Prostate gland (tissue), 2 donors: ENCODE measurements around the gene ZNF22. TPM values are rescaled to one million over a fixed set of nuclear protein-coding genes. Genes with fewer than 3 reads are reported as not detected.

Experiments used
- DNase-seq: peaks from one replicate; pipeline ENCODE4 v3.0.0-alpha.2; 2019; ENCODE audit warnings: low spot score
- H3K27ac ChIP-seq, 2 donors: fragments of 200-600 bp; sonication (generic); 2 replicates each; pipeline ENCODE4 v1.5.1; 2017 to 2019
- H3K27me3 ChIP-seq: fragments of 200-600 bp; sonication (generic); replicated peaks from 2 replicates; pipeline ENCODE4 v1.5.1; 2019; ENCODE audit not compliant: insufficient read depth
- H3K36me3 ChIP-seq, 2 donors: fragments of 200-600 bp; sonication (generic); 1 replicate in 1 of 2; 2 replicates in 1 of 2; pipeline versions ENCODE4 v1.5.1 to v1.8.1; 2017 to 2019
- H3K4me1 ChIP-seq: fragments of 200-600 bp; sonication (generic); replicated peaks from 2 replicates; pipeline ENCODE4 v1.5.1; 2019
- H3K4me3 ChIP-seq, 2 donors: fragments of 200-600 bp; sonication (generic); 2 replicates each; pipeline ENCODE4 v1.5.1; 2017 to 2019
- H3K9me3 ChIP-seq: fragments of 200-600 bp; sonication (generic); 2 replicates; pipeline ENCODE4 v1.5.1; 2017
- POLR2A ChIP-seq: fragments of 450-650 bp; IDR thresholded peaks from one replicate; pipeline ENCODE4 v1.6.1; 2016; ENCODE audit warnings: antibody characterized with exemption, mild to moderate bottlenecking
- POLR2AphosphoS5 ChIP-seq: sonication (generic); formaldehyde crosslinking; IDR thresholded peaks from one replicate; pipeline ENCODE4 v1.6.1; 2017; ENCODE audit warnings: antibody characterized with exemption
- WGBS: methylation state at CpG from one replicate; pipeline ENCODE4 v1.1.5; 2018; 5-methylcytosine and 5-hydroxymethylcytosine counted together
- intact Hi-C: fragments of 100-400 bp; cut with DNase I; formaldehyde crosslinking; loops from one replicate; pipeline ENCODE4 v1.14.2; 2022
- total RNA-seq, 2 donors: library from RNA; depleted of rRNA; stranded (reverse); fragments of >200 nt; gene quantifications; one replicate each; pipeline ENCODE4 v1.1.0, GENCODE V29; 2016
- TF ChIP-seq, protein P1 (sequence below), 4 experiments: fragments of 200-600 bp in 2 of 4; fragments of 450-650 bp in 2 of 4; sonication (generic) in 2 of 4; IDR thresholded peaks; 1 replicate in 3 of 4; 2 replicates in 1 of 4; pipeline ENCODE4 v1.5.1; 2016 to 2019; ENCODE audit warnings: antibody characterized with exemption in 4 of 4, mild to moderate bottlenecking in 2 of 4, moderate library complexity in 2 of 4

Gene ZNF22
- total RNA-seq, 2 donors from 2014 or later, result 15.8 to 24.2 TPM

DNA sequence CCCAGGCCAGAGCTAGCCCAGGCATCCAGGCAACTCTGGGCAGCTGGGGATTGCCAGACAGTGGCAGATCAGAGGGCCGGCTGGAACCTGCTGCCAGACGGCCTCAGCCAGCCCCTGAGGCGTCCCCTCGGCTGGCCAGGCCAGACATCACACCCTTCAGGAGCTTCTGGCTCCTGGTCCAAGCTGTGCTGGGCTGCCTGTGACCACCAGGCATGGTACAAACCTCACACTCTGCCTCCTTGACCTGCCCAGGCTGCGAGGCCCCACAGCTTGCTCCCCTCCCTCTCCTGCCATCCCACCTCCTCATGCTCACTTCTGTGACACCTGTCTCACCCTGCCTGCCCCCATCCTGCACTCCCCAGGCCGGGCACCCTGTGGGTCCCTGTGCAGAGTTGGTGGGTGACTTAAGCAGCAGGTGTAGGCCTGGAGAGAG lies 27.8 kb upstream of the ZNF22 start:
- WGBS, result 80% methylated on average over 6 of the region's 6 CpGs
- no peak for DNase-seq
- Histone ChIP-seq H3K9me3 (no peaks in the 10 kb centered on the region), H3K27me3 (no peaks in the 10 kb centered on the region), H3K27ac (no peak overlapping the region), H3K36me3 (no peaks in the 10 kb centered on the region), H3K4me1 (no peaks in the 10 kb centered on the region), H3K4me3 (no peak overlapping the region)
- TF ChIP-seq POLR2A, result no peak
- TF ChIP-seq POLR2AphosphoS5, result no peak
- TF ChIP-seq, protein P1, sequence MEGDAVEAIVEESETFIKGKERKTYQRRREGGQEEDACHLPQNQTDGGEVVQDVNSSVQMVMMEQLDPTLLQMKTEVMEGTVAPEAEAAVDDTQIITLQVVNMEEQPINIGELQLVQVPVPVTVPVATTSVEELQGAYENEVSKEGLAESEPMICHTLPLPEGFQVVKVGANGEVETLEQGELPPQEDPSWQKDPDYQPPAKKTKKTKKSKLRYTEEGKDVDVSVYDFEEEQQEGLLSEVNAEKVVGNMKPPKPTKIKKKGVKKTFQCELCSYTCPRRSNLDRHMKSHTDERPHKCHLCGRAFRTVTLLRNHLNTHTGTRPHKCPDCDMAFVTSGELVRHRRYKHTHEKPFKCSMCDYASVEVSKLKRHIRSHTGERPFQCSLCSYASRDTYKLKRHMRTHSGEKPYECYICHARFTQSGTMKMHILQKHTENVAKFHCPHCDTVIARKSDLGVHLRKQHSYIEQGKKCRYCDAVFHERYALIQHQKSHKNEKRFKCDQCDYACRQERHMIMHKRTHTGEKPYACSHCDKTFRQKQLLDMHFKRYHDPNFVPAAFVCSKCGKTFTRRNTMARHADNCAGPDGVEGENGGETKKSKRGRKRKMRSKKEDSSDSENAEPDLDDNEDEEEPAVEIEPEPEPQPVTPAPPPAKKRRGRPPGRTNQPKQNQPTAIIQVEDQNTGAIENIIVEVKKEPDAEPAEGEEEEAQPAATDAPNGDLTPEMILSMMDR (IDR thresholded peaks at IDR 0.05), result no peak
- intact Hi-C loops, result loop anchor here (10.0 kb wide), 1 partner anchor 1298 kb away; no protein-coding TSS in a partner anchor

DNA sequence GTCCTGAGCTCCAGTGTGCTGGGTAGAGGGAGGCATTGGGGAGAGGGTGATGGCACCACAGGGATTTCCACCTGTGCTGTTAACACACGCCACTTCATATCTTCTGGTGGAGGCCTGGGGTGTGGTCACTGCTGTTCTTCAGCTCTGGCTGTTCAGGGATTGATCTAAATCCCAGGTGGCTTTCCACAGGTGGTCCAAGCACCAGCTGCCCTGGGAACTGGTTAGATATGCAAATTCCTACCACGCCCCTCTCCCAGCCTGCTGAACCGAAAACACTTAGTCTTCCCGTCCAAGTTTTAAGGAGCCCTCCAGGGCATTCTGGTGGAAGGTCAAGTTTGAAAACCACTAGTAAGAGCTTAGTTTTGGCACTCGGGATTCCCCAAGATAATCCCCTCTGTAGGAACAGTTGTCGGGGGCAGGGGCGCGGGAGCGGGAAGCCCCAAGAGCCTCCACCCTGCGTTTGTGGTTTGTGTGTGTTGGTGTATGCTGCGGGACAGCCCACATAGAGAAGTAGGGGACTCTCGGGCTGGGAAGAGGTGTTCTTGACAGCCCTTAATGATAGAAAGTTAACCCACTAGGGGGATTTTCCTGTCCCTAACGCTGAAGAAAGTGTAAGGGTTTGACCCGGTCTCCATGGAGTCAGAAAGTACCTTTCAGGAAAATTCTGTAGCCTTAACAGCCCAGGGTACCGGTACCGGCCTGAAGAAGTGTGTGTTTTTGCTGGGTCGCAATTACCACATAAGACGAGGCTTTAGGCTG lies 27.2 kb upstream of the ZNF22 start:
- Histone ChIP-seq H3K4me3 (no peak overlapping the region), H3K36me3 (no peaks in the 10 kb centered on the region), H3K9me3 (no peaks in the 10 kb centered on the region), H3K27me3 (no peaks in the 10 kb centered on the region), H3K4me1 (no peaks in the 10 kb centered on the region), H3K27ac (peak overlapping the region in 1 of 2 donors; percentile 73)
- intact Hi-C loops, result loop anchor here (2.0 to 10.0 kb wide), 4 partner anchors 15 to 1299 kb away; partner anchors contain the start of gene RASSF4
- no peak for DNase-seq
- TF ChIP-seq POLR2A (no peak), POLR2AphosphoS5 (no peak)
- TF ChIP-seq, protein P1 (IDR thresholded peaks at IDR 0.05), result no peak
- 84% methylated on average over 17 of the region's 18 CpGs for WGBS

DNA sequence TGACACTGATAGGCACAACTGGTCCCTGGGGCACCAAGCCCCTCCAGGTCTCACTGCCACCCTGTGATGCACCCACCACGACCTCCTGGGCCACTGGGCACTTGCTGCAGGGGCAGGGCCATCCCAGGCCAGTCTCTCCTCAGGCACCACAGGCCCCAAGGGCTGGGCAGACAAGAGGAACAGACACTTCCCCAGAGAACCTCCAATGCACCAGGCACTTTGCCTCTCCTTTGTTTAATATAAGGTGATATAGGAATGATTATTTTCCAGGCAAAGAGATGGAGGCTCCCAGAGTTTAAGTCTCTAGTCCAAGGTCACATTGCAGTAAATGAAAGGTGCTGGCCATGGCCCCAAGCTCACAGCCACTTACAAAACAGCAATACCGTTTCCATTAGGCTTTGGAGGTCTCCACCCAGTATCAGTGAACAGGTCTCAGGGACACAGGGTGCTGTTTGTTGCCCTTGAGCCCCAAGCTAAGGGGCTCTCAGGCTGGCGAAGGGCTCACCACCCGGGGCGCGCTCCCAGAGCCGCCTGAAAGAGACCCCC lies 26.6 kb upstream of the ZNF22 start:
- H3K36me3 ChIP-seq, result no peaks in the 10 kb centered on the region
- peak overlapping the region; percentile 31 to 33 for H3K4me3 ChIP-seq
- TF ChIP-seq POLR2A, result no peak
- TF ChIP-seq POLR2AphosphoS5, result no peak
- TF ChIP-seq, protein P1 (IDR thresholded peaks at IDR 0.05), result no peak
- no peak for DNase-seq
- peaks cover 4% of the 10 kb centered on the region for H3K4me1 ChIP-seq
- H3K27ac ChIP-seq, result peak overlapping the region; percentile 71 to 73
- H3K27me3 ChIP-seq, result no peaks in the 10 kb centered on the region
- no peaks in the 10 kb centered on the region for H3K9me3 ChIP-seq
- 26% methylated on average over 6 of the region's 7 CpGs for WGBS
- intact Hi-C loops, result loop anchor here (2.0 to 10.0 kb wide), 4 partner anchors 15 to 1299 kb away; partner anchors contain the start of gene RASSF4

DNA sequence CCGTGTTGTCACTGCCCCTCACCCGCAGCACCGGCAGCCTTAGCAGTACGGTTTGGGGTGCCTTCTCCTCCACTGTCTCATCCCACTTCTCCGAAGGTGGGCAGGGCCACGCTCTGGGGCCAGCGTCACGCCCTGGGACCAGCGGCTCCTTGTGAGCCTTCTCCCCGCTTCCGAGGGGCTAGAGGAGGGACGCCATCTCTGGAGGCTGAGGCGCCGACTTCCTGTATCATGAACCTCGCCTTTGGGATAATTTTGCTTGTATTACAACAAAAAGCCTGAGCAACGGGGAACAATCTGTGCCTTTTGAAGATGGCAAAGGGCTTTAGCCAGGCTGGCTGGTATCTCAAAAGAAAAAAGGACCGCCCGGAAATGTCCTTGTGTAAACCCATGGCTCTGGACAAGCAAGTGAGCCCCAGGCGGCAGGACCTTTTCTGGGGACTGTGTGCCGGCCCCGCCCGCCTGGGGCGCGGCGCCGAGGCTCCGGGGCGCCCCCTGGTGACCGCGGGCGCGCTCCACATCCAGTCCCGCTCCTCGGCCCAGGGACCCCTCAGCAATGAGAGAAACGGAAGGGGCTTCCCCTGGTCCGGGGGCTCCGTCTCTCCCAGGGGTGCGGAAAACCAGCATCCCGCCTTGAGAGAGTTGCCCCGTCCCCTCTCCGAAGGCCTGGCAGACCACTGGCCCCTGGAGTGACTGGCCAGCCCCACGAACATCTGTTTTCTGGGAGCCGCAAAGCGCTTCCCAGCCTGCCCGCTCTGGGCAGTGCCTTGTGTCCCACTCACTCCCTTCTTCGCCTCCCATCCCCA lies 25.9 kb upstream of the ZNF22 start:
- no peaks in the 10 kb centered on the region for H3K36me3 ChIP-seq
- peak; percentile 59 for DNase-seq
- no peaks in the 10 kb centered on the region for H3K9me3 ChIP-seq
- H3K27ac ChIP-seq, result peak overlapping the region; percentile 71 to 73
- TF ChIP-seq, protein P1 (IDR thresholded peaks at IDR 0.05), result peak; percentile 95 to 96 (median 96)
- TF ChIP-seq POLR2AphosphoS5, result peak; percentile 29
- TF ChIP-seq POLR2A, result no peak
- peaks cover 10% of the 10 kb centered on the region for H3K4me1 ChIP-seq
- H3K4me3 ChIP-seq, result peak overlapping the region; percentile 31 to 33
- no peaks in the 10 kb centered on the region for H3K27me3 ChIP-seq
- intact Hi-C loops, result loop anchor here (2.0 to 10.0 kb wide), 4 partner anchors 16 to 1300 kb away; partner anchors contain the start of gene RASSF4
- WGBS, result 4% methylated on average over 46 of the region's 46 CpGs
